HCT116 (cell line): ENCODE measurements around the gene SELENOW. TPM values are rescaled to one million over a fixed set of nuclear protein-coding genes. Genes with fewer than 3 reads are reported as not detected.

Source experiments
- ATAC-seq: fragments of 200-7000 bp; cut with Tn5 transposase; 2 replicates; pipeline ENCODE4 v1.9.1; 2020; ENCODE audit warnings: mild to moderate bottlenecking, moderate library complexity
- BruUV-seq: library from RNA; stranded (reverse); fragments of 400-500 nt; replicated peaks from 2 replicates; lab custom pipeline; 2021; lab: Mats Ljungman, UMichigan
- CTCF ChIA-PET: fragments of 300-600 bp; sonication (Branson Sonifier 250); formaldehyde crosslinking; loops from one replicate; lab custom pipeline; 2021; ENCODE audit warnings: antibody characterized with exemption; lab: Charles Lee
- POLR2A ChIA-PET: fragments of 300-600, 350-600 bp; sonication (Branson Sonifier 250); formaldehyde crosslinking; loops from one replicate; lab custom pipeline; 2021; ENCODE audit warnings: antibody characterized with exemption; lab: Charles Lee
- RAD21 ChIA-PET, 2 experiments: fragments of 300-600 bp; sonication (Branson Sonifier 250); formaldehyde crosslinking; loops; one replicate each; lab custom pipeline; 2023; ENCODE audit warnings: low total read pairs in 2 of 2; ENCODE audit not compliant: uncharacterized antibody in 2 of 2, unreplicated experiment in 2 of 2, low non-redundant PET in 1 of 2; lab: Charles Lee
- DNase-seq: peaks from one replicate; pipeline ENCODE4 v3.0.0-alpha.2; 2010; ENCODE audit warnings: low read depth, low spot score
- H2AFZ ChIP-seq: fragments of 200-600 bp; shearing (Covaris generic), sonication (generic); 2 replicates; pipeline ENCODE4 v1.6.1; 2017; ENCODE audit warnings: low read depth, mixed run types, mixed read lengths, antibody characterized with exemption, low read length; ENCODE audit not compliant: poor library complexity, severe bottlenecking
- H3K27ac ChIP-seq: 2 replicates; pipeline ENCODE4 v1.5.1; 2012; ENCODE audit warnings: low read depth, low read length
- H3K27me3 ChIP-seq: fragments of 200-600 bp; sonication (generic); 2 replicates; pipeline ENCODE4 v1.6.1; 2016; ENCODE audit warnings: mixed run types, low read length, mixed read lengths; ENCODE audit not compliant: insufficient read depth
- H3K36me3 ChIP-seq, 2 experiments: fragments of 200-500 bp in 1 of 2; fragments of 200-600 bp in 1 of 2; sonication (Bioruptor generic) in 1 of 2; sonication (generic) in 1 of 2; 2 replicates each; pipeline versions ENCODE4 v1.5.1 to v1.6.1; 2014 to 2016; ENCODE audit warnings: low read length in 2 of 2, inconsistent platforms in 1 of 2, mixed read lengths in 1 of 2, mixed run types in 1 of 2; ENCODE audit not compliant: insufficient read depth in 2 of 2, control insufficient read depth in 1 of 2
- H3K4me1 ChIP-seq, 2 experiments: fragments of 200-600 bp in 1 of 2; sonication (generic) in 1 of 2; 2 replicates each; pipeline versions ENCODE4 v1.5.1 to v1.6.1; 2012 to 2017; ENCODE audit warnings: low read length in 2 of 2, inconsistent platforms in 1 of 2, mild to moderate bottlenecking in 1 of 2, mixed read lengths in 1 of 2, mixed run types in 1 of 2, moderate library complexity in 1 of 2; ENCODE audit not compliant: insufficient read depth in 2 of 2, control insufficient read depth in 1 of 2
- H3K4me2 ChIP-seq: fragments of 200-600 bp; sonication (generic); 2 replicates; pipeline ENCODE4 v1.6.1; 2017; ENCODE audit warnings: mixed run types, low read length, mixed read lengths
- H3K4me3 ChIP-seq, 2 experiments: fragments of 200-600 bp in 1 of 2; sonication (generic) in 1 of 2; replicated peaks in 1 of 2; 2 replicates each; pipeline ENCODE4 v1.5.1; 2011 to 2016; ENCODE audit warnings: low read length in 2 of 2, control low read depth in 1 of 2, low read depth in 1 of 2, mild to moderate bottlenecking in 1 of 2, mixed read lengths in 1 of 2, mixed run types in 1 of 2
- H3K79me2 ChIP-seq: fragments of 200-600 bp; sonication (generic); 2 replicates; pipeline ENCODE4 v1.6.1; 2017; ENCODE audit warnings: mild to moderate bottlenecking, mixed run types, low read length, moderate library complexity, mixed read lengths; ENCODE audit not compliant: insufficient read depth
- H3K9ac ChIP-seq: fragments of 200-600 bp; sonication (generic); 2 replicates; pipeline ENCODE4 v1.6.1; 2016; ENCODE audit warnings: low read length, mixed read lengths
- H3K9me2 ChIP-seq: fragments of 200-600 bp; sonication (generic), shearing (Covaris generic); 2 replicates; pipeline ENCODE4 v1.6.1; 2017; ENCODE audit warnings: mixed run types, mild to moderate bottlenecking, moderate library complexity; ENCODE audit not compliant: insufficient read depth
- H3K9me3 ChIP-seq, 2 experiments: fragments of 200-500 bp in 1 of 2; fragments of 200-600 bp in 1 of 2; sonication (Bioruptor generic) in 1 of 2; sonication (generic) in 1 of 2; 2 replicates each; pipeline ENCODE4 v1.6.1; 2014 to 2017; ENCODE audit warnings: low read length in 2 of 2, mixed read lengths in 2 of 2, inconsistent platforms in 1 of 2, low read depth in 1 of 2, mild to moderate bottlenecking in 1 of 2, mixed run types in 1 of 2, moderate library complexity in 1 of 2; ENCODE audit not compliant: control insufficient read depth in 1 of 2, insufficient read depth in 1 of 2
- H4K20me1 ChIP-seq: fragments of 200-600 bp; sonication (generic), shearing (Covaris generic); 2 replicates; pipeline ENCODE4 v1.6.1; 2017; ENCODE audit warnings: mixed run types, mild to moderate bottlenecking, moderate library complexity; ENCODE audit not compliant: insufficient read depth
- SRF ChIP-seq: IDR thresholded peaks from 2 replicates; pipeline ENCODE4 v1.6.1; 2012; ENCODE audit warnings: low read depth
- ZFX ChIP-seq: fragments of 450-650 bp; IDR thresholded peaks from 2 replicates; pipeline ENCODE4 v1.6.1; 2017
- intact Hi-C: fragments of 100-400 bp; cut with micrococcal nuclease; formaldehyde crosslinking; loops from 2 replicates; pipeline ENCODE4 v1.10.0; 2022
- total RNA-seq: library from RNA; stranded (reverse); gene quantifications from one replicate; pipeline ENCODE4 v1.2.1, GENCODE V29; 2021; ENCODE audit not compliant: unreplicated experiment
- TF ChIP-seq, protein P1 (sequence below): IDR thresholded peaks from 2 replicates; pipeline ENCODE4 v1.6.1; 2011; ENCODE audit warnings: mild to moderate bottlenecking, low read length, moderate library complexity; ENCODE audit not compliant: insufficient replicate concordance; ENCODE audit errors: extremely low read depth

The SELENOW gene
- total RNA-seq, 1 experiment from 2014 or later: 181 TPM

DNA sequence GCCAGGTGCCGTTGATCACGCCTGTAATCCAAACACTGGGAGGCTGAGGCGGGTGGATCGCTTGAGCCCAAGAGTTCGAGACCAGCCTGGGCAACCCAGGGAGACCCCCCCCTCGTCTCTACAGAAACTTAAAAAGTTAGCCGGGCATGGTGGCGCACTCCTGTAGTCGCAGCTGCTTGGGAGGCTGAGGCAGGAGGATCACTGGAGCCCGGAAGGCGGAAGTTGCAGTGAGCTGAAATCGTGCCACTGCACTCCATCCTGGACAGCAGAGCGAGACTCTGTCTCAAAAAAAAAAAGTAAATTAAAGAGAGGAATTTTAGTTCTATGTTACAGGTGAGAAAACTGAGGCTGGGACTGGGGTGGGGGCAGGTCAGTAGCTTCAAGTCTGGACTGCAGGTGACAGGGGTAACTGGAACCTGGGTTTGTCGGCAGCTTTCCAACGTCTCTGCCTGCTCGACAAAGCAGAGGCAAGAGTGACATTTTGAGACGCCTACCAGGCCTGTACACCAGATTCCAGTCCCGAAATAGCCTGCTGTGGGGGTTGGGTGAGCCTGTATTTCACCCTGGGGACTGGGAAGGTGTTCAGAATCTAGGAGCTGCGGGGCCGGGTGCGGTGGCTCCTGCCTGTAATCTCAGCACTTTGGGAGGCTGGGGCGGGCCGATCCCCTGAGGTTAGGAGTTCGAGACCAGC, 1.2 kb downstream of the SELENOW start:
- ATAC-seq: no peak
- POLR2A ChIA-PET: no interaction called here

GRCh38 chr19:47780215-47780551, 1.7 kb downstream of the SELENOW start:
- ChIA-PET POLR2A (no interaction called here), RAD21 (no interaction called here), CTCF (no interaction called here)
- BruUV-seq: no TSS peak
- H3K27ac ChIP-seq: peak overlapping the region; percentile 98; the same call in 1 of the 2 replicates
- no peaks in the 10 kb centered on the region for H3K9me2 ChIP-seq
- no peaks in the 10 kb centered on the region for H4K20me1 ChIP-seq
- no peaks in the 10 kb centered on the region for H3K27me3 ChIP-seq
- TF ChIP-seq SRF (no peak), ZFX (no peak)
- intact Hi-C loops: no loop called here
- no peaks in the 10 kb centered on the region for H3K9me3 ChIP-seq
- peaks cover 30 to 38% of the 10 kb centered on the region in 2 experiments; a peak in 3 of 4 replicates for H3K36me3 ChIP-seq
- H3K9ac ChIP-seq: 0 out of 2 replicates have a peak overlapping the region, but pooled peaks have one; percentile 84
- DNase-seq (no peak), ATAC-seq (no peak)
- H3K4me1 ChIP-seq: peaks cover 13 to 24% of the 10 kb centered on the region in 2 experiments; a peak in 3 of 4 replicates
- peak overlapping the region in 1 of 2 experiments; percentile 99; a peak in 1 of 4 replicates for H3K4me3 ChIP-seq
- no peak overlapping the region for H2AFZ ChIP-seq
- H3K4me2 ChIP-seq: peak overlapping the region; percentile 99
- peaks cover 41% of the 10 kb centered on the region for H3K79me2 ChIP-seq

More for the DNA sequence above, 1.2 kb downstream of the SELENOW start:
- H3K27ac ChIP-seq: peak overlapping the region; percentile 98
- BruUV-seq: no TSS peak
- TF ChIP-seq, protein P1, sequence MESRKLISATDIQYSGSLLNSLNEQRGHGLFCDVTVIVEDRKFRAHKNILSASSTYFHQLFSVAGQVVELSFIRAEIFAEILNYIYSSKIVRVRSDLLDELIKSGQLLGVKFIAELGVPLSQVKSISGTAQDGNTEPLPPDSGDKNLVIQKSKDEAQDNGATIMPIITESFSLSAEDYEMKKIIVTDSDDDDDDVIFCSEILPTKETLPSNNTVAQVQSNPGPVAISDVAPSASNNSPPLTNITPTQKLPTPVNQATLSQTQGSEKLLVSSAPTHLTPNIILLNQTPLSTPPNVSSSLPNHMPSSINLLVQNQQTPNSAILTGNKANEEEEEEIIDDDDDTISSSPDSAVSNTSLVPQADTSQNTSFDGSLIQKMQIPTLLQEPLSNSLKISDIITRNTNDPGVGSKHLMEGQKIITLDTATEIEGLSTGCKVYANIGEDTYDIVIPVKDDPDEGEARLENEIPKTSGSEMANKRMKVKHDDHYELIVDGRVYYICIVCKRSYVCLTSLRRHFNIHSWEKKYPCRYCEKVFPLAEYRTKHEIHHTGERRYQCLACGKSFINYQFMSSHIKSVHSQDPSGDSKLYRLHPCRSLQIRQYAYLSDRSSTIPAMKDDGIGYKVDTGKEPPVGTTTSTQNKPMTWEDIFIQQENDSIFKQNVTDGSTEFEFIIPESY: no peak
- no peak overlapping the region for H2AFZ ChIP-seq
- peaks cover 41% of the 10 kb centered on the region for H3K79me2 ChIP-seq
- H3K27me3 ChIP-seq: no peaks in the 10 kb centered on the region
- RAD21 ChIA-PET: no interaction called here
- CTCF ChIA-PET: no interaction called here
- peak overlapping the region; percentile 99 for H3K4me2 ChIP-seq
- intact Hi-C loops: no loop called here
- no peaks in the 10 kb centered on the region for H3K9me2 ChIP-seq
- H3K9ac ChIP-seq: peak overlapping the region; percentile 84
- peaks cover 13 to 24% of the 10 kb centered on the region in 2 experiments; a peak in 3 of 4 replicates for H3K4me1 ChIP-seq
- peak overlapping the region; percentile 97 to 99 for H3K4me3 ChIP-seq
- H3K36me3 ChIP-seq: peaks cover 28 to 36% of the 10 kb centered on the region in 2 experiments; a peak in 3 of 4 replicates
- no peaks in the 10 kb centered on the region for H3K9me3 ChIP-seq
- DNase-seq: no peak
- H4K20me1 ChIP-seq: no peaks in the 10 kb centered on the region
